ENCODE measurements around the gene FGFBP2.

FGFBP2 gene

DNA sequence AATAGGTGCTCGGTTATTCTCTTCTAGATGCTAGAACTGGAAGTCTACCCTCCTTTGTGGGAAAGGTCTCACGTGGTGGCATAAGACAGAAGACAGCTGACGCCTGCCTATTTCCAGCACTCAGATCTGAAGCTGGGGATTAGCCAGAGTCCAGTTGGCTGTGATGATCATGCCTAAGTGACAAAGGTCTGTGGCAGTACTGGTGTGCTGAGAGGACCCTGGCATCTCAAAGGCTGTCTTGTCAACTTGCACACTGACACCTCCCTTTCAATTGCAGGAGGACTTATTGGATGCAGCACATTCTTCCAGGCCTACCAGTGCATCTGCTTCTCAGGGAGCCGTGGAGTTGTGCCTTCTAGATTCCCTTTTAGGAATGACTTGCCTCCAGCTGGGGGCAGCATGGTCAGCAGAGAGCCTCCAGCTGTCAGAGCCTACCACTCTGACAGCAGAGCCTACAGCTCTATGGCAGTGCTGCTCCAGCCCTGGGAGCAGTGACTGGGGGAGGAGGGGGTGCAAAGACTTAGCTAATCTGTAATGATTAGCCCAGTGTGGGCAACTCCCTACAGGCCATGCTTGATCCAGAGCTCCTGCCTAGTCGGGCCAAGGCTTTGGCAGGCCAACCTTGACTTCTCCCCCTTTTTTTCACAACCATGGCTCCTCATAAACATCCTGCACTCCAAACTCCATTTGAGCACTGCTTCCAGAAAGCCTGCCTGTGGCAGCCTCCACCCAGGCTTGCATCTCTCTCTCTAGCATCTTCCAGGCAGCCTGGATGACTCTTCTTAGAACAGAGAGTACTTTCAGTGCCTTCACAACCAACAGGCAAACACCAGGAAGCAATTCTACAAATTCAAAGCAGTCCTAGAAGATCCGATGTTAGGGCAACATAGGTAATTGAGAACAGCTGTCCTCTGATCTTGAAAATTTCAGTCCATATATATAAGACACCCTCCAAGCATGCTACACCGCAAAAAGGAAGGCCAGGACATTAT lies 13.8 kb upstream of the FGFBP2 start:
- TF ChIP-seq, protein P1, sequence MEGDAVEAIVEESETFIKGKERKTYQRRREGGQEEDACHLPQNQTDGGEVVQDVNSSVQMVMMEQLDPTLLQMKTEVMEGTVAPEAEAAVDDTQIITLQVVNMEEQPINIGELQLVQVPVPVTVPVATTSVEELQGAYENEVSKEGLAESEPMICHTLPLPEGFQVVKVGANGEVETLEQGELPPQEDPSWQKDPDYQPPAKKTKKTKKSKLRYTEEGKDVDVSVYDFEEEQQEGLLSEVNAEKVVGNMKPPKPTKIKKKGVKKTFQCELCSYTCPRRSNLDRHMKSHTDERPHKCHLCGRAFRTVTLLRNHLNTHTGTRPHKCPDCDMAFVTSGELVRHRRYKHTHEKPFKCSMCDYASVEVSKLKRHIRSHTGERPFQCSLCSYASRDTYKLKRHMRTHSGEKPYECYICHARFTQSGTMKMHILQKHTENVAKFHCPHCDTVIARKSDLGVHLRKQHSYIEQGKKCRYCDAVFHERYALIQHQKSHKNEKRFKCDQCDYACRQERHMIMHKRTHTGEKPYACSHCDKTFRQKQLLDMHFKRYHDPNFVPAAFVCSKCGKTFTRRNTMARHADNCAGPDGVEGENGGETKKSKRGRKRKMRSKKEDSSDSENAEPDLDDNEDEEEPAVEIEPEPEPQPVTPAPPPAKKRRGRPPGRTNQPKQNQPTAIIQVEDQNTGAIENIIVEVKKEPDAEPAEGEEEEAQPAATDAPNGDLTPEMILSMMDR (conservative IDR thresholded peaks at IDR 0.05; ENCODE audit: control insufficient read depth, insufficient read depth, low read depth, low read length) = no peak
- peak; percentile 15 for DNase-seq (ENCODE audit: low read depth)

DNA sequence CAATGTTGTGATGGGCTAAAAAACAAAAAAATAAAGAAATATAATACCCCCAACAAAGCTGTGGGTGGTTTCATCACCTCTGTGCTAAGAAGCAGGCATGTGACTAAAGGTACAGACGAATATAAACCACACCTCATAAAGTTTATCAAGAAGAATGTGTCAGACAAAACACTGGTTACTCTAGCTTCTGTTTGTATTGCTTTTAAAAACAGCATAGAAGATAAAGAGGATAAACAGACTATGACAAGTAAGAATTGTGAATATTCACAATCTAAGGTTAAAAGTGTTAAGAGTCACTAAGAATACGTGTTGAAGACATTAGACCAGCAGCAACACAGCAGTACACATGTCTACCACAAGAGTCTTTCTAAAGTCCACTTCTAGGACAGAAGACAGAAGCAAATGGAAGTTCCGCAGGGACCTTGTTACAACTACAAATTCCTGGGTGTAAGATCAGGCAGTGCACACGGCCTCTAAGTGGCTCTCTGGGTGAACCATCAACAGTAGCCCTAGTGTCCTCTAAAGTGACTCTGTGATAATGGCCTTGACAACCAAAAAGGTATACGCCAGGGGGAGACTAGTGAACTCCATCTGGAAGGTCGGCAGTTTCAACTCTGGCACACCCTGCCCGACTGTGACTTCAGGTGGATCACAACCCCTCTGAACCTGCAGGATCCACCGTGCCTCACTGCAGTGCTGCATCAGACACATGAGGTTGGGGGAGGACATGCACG lies 8.3 kb upstream of the FGFBP2 start:
- no peak overlapping the region for H3K4me3 ChIP-seq (ENCODE audit: control insufficient read depth, low read depth, low read length)
- TF ChIP-seq, protein P1 (conservative IDR thresholded peaks at IDR 0.05; ENCODE audit: control insufficient read depth, insufficient read depth, low read depth, low read length) = no peak
- no peak for DNase-seq (ENCODE audit: low read depth)

More for the DNA sequence above, 13.8 kb upstream of the FGFBP2 start:
- H3K4me3 ChIP-seq (ENCODE audit: control insufficient read depth, low read depth, low read length) = no peak overlapping the region

- H3K4me3 ChIP-seq (ENCODE audit: control insufficient read depth, low read depth, low read length) = no peak overlapping the region
- TF ChIP-seq, protein P1 (conservative IDR thresholded peaks at IDR 0.05; ENCODE audit: control insufficient read depth, insufficient read depth, low read depth, low read length) = no peak
- DNase-seq (ENCODE audit: low read depth) = no peak
Measured at GRCh38 chr4:15968551-15969300, 5.8 kb upstream of the FGFBP2 start.

DNA sequence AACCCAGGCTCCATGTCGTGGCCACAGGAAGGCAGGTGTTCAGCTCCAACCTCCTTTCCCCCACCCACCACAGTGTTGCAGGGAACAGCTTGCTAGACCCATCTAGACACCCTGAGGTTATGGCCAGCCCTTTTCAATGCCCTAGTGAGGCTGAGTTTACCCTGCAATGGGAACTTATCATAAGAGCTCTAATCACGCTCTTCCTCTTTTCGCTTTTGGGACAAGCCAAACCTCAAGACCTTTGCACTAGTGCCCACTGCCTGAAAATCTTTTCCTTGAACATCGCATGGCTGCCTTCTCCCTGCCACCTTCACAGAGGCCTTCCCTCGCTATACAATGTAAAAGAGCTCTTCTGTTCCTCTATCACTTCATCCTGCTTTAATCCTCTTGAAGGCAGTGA lies 2.4 kb upstream of the FGFBP2 start:
- no peak overlapping the region for H3K4me3 ChIP-seq (ENCODE audit: control insufficient read depth, low read depth, low read length)
- TF ChIP-seq, protein P1 (conservative IDR thresholded peaks at IDR 0.05; ENCODE audit: control insufficient read depth, insufficient read depth, low read depth, low read length) = no peak
- no peak for DNase-seq (ENCODE audit: low read depth)

- H3K4me3 ChIP-seq (ENCODE audit: control insufficient read depth, low read depth, low read length) = no peak overlapping the region
- DNase-seq (ENCODE audit: low read depth) = no peak
- TF ChIP-seq, protein P1 (conservative IDR thresholded peaks at IDR 0.05; ENCODE audit: control insufficient read depth, insufficient read depth, low read depth, low read length) = peak; percentile 4
Measured at GRCh38 chr4:15964159-15964558, 1.2 kb upstream of the FGFBP2 start.

DNA sequence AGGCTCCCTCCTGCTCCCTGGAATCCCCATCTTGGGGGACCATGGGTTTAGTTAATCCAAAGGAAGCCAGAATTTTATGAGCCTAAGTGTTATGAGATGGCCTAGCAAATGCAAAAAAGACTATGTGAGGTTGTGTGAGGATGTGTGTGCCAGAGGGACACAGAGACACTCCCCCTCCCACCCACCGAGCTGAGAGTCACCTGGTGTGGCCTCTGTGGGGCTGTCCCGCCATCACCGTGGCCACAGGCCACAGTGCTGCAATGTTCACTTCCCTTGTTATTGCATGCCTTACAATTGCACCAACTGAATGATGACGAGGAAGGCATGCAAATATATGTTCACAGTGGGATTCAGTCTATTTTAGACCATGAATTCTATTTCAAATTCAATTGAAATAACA lies 601 bp upstream of the FGFBP2 start:
- no peak overlapping the region for H3K4me3 ChIP-seq (ENCODE audit: control insufficient read depth, low read depth, low read length)
- TF ChIP-seq, protein P1 (conservative IDR thresholded peaks at IDR 0.05; ENCODE audit: control insufficient read depth, insufficient read depth, low read depth, low read length) = no peak
- no peak for DNase-seq (ENCODE audit: low read depth)

Measured in fibroblast of mammary gland (primary cell).